ENCODE data around the gene CLSTN3.

CLSTN3 gene

GRCh38 chr12:7129872-7130691, at the start of gene CLSTN3:
CLSTN3 (plus strand) TSS chr12:7130371; CDS start chr12:7130649, 278 bp downstream.
- peak in 50 of 51 donors; percentile 15 to 90 (median 67) for DNase-seq

- no peak for DNase-seq
Measured at GRCh38 chr12:7081037-7081436, 49.1 kb upstream of the CLSTN3 start.

DNA sequence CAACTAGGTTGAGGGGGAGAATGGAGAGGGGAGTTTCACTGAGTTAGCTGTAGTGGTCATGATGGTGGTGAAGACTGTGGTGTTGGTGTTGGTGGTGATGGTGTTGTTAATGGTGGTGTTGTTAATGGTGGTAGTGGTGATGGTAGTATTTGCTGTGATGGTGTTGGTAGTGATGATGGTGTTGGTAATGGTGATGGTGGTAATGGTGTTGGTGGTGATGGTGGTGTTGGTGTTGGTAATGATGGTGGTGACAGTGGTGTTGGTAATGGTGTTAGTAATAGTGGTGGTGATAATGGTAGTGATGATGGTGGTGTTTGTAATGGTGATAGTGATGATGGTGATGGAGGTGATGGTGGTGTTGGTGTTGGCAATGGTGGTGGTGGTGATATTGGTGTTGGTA, 47.0 kb upstream of the CLSTN3 start:
- no peak for DNase-seq

DNA sequence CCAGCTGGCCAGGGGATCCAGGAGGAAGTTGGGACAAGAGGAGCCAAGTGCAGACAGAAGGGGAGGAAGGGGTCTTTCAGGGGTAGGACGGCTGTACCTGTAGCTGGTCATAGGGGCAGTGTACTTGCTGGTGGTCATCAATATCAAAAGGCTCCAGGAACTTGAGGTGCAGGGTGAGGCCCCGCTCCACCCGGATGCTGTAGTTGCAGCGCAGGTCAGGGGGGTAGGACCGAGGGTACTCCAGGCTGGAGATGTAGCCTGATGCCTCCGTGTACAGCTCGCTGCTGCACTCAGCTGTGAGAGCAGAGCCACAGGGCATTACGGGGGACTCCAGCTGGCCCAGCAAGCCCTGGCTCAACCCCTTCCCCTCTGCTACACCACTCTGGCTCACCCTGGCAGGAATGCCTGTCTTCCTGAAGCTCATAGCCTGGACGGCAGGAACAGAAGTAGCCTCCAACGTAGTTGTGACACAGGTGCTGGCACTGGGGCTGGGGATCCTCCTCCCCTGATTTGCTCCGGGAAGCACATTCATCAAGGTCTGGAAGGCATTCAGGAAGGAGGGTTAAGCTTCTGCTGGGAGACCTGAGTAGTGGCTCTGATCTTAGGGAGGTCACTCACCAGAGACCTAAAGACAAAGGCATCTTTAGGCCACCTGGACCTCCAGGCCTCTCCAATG, 40.8 kb upstream of the CLSTN3 start:
- no peak for DNase-seq

- DNase-seq: no peak
Measured at GRCh38 chr12:7090222-7090998, 39.8 kb upstream of the CLSTN3 start.

GRCh38 chr12:7091171-7091570, 39.0 kb upstream of the CLSTN3 start:
- DNase-seq: no peak

DNA sequence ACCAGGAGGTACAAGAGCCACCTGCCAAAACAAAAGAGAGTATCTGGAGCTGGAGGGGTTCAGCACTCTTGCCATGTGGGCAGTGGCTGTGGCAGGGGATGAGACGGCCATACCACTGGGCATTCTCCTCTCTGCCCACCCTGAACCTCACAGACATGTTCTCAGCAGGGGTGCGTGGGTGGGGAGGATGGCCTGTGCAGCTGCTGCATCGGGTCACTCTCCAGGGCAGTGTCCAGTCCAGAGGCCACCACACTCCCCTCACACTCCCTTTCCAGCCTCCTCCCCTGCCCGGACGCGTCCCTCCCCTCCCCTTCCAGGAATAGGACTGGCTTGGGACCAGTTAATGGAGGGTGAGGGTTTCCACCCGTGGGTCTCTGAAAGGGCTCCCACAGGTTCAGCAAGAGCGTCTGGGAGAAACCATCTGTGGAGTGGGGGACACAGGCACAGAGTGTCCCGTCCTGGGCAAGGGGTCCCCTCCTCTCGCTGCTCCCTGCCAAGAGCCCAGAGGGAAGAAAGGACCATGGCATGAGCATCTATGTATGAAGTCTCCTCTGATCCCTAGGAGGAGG, 38.4 kb upstream of the CLSTN3 start:
- DNase-seq: peak in 2 of 51 donors; percentile 29 to 32

- peak in 37 of 51 donors; percentile 5 to 62 (median 29) for DNase-seq
Measured at GRCh38 chr12:7092229-7092985, 37.8 kb upstream of the CLSTN3 start, which contains the start of gene C1R. C1R (minus strand) TSS chr12:7092445; CDS start chr12:7092388, 57 bp downstream.

- no peak for DNase-seq
Measured at GRCh38 chr12:7092986-7093460, 37.1 kb upstream of the CLSTN3 start.

DNA sequence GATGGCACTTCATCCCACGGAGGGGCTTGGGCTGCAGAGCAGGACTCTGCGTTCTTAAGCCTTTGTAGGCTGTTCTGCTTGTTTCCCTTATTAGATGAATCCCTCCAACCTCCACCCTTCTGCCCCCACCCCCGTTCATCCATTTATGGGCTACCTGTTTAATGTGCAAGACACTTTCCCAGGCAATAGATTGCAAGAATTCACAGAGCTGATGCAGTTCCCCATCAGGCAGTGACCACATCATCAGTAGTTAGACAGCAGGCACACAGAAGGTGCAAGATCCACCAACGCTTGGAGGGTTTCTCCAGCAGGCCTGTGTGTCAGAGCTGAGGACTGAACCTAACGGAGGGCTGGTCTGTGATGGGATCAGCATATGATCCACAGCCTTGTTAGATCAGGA, 36.7 kb upstream of the CLSTN3 start:
- no peak for DNase-seq

GRCh38 chr12:7093892-7094291, 36.3 kb upstream of the CLSTN3 start:
- no peak for DNase-seq

DNA sequence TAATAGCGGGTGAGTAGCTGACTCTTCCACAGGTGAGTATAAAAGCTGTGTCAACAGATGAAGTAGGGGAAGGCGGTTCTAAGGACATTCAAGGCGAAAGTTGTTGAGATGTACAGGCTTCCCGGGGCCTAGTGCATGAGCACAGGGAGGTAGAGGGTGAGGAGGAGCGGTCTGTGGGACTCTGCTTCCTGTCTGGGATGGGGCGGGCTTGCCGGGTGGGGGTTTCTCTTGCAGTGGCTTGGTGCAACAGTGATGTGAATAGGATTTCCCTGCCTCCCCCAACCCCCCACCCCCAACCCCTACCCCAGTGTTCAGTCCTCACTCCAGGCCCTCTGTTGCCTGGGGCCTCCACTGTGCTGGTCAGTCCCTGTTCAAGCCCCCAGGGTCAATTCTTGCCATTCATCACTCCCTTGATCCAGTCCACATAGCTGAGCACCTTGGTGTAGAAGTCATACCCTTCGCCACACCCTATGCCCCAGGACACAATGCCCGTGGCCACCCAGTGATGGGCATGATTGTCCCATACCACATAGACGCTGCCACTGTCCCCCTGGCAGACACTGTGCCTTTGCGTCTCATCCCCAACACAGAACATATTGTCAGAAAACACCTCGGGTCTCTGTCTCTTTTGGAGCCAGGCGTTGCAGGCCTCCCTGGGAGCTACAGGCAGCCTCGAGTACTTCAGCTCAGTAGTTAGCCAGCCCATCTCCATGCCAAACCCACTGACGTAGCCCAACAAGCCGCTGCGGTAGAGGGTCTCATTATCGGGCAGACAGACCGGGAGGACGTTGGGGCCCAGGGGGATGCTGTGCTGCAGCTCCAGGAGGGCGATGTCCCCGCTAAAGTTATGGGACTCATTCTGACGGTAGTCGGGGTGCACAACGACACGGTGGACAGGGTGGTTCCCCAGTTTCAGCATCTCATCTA, 33.9 kb upstream of the CLSTN3 start:
- DNase-seq: no peak

GRCh38 chr12:7096979-7097378, 33.2 kb upstream of the CLSTN3 start:
- no peak for DNase-seq

GRCh38 chr12:7099290-7099996, 30.7 kb upstream of the CLSTN3 start:
- no peak for DNase-seq

- DNase-seq: no peak
Measured at GRCh38 chr12:7100239-7100638, 29.9 kb upstream of the CLSTN3 start.

DNA sequence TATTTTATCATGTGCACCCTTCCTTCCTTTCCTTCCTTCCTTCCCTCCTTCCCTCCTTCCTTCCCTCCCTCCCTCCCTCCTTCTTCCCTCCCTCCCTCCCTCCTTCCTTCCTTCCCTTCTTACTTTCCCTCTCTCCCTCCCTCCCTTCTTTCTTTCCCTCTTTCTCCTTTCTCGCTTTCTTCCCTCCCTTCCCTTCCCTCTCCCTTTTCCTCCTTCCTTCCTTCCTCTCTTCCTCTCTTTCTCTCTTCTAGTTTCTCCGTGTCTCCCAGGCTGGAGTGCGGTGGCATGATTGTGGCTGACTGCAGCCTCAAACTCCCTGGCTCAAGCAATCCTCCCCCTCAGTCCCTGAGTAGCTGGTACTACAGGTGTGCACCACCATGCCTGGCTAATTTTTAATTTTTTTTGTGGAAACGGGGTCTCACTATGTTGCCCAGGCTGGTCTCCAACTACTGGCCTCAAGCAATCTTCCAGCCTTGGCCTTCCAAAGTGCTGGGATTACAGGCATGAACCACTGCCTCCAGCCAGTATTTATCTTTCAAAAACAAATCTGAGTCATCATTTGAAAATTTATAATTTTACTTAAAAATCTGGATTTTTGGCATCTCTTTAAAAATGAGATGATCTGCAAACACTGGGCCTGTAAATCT, 29.0 kb upstream of the CLSTN3 start:
- no peak for DNase-seq

- DNase-seq: no peak
Measured at GRCh38 chr12:7101694-7102131, 28.5 kb upstream of the CLSTN3 start.

- no peak for DNase-seq
Measured at GRCh38 chr12:7102582-7102981, 27.6 kb upstream of the CLSTN3 start.

Measured in hypothalamus (tissue), 51 donors.